OCI-LY7 (cell line): ENCODE measurements around the gene PIWIL1.

Source experiments
- EZH2phosphoT487 ChIP-seq: fragments of 200-600 bp; sonication (generic); IDR thresholded peaks from 2 replicates; pipeline ENCODE4 v1.6.1; 2018; ENCODE audit warnings: low read depth, borderline replicate concordance, mild to moderate bottlenecking, mixed run types, antibody characterized with exemption, low read length, moderate library complexity, mixed read lengths
- TF ChIP-seq, protein P1 (sequence below): fragments of 200-600 bp; sonication (generic); conservative IDR thresholded peaks from 2 replicates; pipeline ENCODE4 v1.5.1; 2014; ENCODE audit warnings: mild to moderate bottlenecking, antibody characterized with exemption, low read length, moderate library complexity, mixed read lengths

DNA sequence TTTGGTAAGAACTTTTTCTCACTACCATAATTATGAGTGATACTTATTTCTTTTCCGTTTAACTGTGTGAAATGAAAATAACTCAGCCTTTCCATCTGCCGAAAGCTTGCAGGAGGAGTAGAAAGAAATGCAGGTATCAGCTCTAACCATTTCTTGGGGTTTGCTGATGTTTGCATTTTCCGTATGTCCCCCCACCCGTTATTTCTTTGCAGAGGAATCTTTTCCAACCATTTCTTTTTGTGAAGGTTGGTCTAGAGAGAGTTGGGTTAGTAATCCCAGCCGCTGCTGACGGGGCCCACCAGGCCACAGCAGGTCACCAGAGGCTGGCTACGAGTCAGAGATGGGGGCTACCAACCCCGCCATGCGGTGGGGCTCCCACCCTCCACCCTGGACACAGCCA, 7.0 kb upstream of the PIWIL1 start:
- TF ChIP-seq, protein P1, sequence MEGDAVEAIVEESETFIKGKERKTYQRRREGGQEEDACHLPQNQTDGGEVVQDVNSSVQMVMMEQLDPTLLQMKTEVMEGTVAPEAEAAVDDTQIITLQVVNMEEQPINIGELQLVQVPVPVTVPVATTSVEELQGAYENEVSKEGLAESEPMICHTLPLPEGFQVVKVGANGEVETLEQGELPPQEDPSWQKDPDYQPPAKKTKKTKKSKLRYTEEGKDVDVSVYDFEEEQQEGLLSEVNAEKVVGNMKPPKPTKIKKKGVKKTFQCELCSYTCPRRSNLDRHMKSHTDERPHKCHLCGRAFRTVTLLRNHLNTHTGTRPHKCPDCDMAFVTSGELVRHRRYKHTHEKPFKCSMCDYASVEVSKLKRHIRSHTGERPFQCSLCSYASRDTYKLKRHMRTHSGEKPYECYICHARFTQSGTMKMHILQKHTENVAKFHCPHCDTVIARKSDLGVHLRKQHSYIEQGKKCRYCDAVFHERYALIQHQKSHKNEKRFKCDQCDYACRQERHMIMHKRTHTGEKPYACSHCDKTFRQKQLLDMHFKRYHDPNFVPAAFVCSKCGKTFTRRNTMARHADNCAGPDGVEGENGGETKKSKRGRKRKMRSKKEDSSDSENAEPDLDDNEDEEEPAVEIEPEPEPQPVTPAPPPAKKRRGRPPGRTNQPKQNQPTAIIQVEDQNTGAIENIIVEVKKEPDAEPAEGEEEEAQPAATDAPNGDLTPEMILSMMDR = no peak
- no peak for TF ChIP-seq EZH2phosphoT487
